EL (cell line): Measurements from ENCODE around the gene PPP3CA.

Source experiments
- DNase-seq: peaks from one replicate; pipeline ENCODE4 v3.0.0-alpha.2; 2016

Gene PPP3CA

DNA sequence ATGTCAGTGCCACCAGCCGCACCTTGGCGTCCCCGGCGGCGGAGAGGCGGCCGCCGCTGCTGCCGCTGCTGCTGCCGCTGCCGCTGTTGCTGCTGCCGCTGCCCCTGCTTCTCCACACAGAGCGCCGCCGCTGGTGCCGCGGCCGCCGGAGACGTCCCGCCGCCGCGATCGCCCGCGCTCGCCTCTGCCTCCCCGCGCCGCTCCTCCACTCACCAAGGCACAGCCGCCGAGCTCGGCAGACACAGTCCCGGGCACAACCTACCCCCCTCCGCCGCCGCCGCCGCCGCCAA lies at the start of gene PPP3CA:
Gene PPP3CA, minus strand, starts transcription at position 260 of the 290 bp plus-strand sequence.
- DNase-seq: no peak

DNA sequence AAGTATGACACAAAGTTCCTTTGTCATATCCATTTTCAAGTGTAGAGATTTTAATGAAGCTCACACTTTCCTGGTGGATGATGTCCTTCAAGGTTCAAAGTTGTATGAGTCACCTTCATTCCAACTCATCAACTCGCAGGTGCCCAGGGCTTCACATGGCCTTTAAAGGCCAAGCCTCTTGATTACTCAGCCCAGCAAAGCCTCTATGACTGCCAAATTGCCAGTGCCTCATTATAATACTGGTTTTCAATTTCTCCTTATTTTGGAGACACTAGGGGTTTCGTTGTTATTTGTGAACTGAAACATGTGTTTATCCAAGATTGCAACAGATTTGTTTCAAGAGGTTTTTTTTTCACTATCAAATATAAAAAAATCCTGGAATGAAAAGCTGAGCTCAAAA lies 45.9 kb upstream of the PPP3CA start:
- peak; percentile 62 for DNase-seq

DNA sequence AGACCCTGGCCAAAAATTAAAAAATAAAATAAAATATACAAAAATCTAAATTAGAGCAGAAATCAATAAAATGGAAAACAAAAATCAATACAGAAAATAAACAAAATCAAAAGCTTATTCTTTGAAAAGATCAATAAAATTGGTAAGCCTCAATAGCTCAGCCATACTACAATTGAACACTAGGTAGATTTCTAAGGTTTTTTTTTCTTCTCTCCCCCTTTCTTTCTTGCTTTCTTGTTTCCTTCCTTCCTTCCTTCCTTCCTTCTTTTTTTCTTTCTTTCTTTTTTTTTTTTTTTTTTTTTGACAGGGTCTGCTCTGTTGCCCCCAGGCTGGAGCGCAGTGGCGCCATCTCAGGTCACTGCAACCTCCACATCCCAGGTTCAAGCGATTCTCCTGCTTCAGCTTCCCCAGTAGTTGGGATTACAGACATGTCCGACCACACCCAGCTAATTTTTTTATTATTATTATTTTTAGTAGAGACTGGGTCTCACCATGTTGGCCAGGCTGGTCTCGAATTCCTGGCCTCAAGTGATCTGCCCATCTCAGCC lies 23.4 kb upstream of the PPP3CA start:
- no peak for DNase-seq

DNA sequence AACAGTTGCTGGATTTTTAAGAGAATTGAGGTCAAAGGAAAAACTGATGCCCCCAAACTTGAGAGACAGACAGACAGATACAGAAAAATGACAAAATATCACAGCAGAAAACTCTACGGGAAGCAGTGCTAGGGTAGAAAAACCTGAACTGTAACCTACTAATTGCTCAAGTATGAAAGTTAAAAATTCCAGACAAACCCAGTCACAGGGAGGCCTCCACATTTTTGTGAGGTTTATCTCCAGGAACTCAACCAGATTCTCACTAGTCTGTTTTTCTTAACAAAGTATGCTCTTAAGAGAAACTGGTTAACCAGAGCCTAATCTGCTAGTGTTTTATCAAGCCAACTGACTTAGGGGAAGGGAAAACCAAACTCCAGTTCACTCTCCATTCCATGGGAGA lies 19.9 kb upstream of the PPP3CA start:
- peak; percentile 90 for DNase-seq

DNA sequence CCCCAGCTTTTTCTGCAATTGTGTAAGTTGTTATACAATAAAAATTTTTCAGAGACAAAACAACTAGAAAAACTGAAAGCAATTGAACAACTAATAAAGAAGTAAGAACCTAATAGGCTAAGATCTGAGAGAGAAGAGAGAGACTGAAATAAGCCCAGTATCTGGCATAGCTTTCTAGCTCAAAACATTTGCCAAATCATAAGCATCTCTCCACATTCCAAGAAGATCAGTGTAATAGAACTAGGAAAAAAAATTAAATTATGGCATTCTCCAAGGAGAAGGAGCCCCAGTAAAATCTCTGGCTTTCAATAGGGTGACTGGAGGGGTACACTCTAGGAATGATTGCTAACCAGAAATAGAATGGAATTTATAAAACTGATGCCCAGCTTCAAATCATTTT lies 19.0 kb upstream of the PPP3CA start:
- DNase-seq: peak; percentile 20

DNA sequence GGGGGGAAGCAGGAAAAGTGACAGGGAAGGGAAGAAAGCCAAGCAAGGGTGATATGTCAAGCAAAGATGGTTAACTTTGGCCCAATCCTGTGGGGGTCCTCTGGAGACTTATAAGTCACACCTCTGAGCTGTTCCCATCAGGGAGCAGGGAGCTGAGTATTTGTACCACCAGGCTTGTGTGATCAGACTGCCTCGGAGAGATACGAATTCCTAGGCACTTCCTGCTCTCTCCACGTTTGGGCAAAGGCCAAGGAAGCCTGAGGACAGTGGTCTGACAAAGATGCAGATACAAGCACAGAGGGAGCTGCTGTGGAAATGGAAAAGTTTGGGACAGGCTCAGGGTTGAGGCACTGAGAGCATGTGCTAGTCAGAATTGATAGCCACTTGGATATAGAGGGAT lies 10.4 kb upstream of the PPP3CA start:
- DNase-seq: peak; percentile 74

DNA sequence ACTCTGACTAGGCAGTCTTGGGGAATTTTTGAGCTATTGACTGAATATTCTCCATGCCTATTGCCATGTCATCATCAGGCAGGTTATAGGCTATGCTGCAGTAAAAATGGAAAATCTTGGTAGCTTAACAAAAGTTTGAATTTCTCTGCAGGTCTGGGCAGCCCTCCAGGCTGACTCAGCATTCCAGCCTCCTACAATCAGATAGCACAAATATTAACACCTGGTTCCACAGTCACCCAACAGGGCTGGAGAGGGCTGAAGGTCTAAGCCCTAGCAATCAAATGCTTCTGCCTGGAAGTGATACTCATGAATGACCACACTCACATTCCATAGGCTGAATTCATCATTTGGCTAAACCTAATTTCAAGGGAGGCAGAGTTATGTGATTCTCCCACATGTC lies 9.6 kb upstream of the PPP3CA start:
- DNase-seq: peak; percentile 91

DNA sequence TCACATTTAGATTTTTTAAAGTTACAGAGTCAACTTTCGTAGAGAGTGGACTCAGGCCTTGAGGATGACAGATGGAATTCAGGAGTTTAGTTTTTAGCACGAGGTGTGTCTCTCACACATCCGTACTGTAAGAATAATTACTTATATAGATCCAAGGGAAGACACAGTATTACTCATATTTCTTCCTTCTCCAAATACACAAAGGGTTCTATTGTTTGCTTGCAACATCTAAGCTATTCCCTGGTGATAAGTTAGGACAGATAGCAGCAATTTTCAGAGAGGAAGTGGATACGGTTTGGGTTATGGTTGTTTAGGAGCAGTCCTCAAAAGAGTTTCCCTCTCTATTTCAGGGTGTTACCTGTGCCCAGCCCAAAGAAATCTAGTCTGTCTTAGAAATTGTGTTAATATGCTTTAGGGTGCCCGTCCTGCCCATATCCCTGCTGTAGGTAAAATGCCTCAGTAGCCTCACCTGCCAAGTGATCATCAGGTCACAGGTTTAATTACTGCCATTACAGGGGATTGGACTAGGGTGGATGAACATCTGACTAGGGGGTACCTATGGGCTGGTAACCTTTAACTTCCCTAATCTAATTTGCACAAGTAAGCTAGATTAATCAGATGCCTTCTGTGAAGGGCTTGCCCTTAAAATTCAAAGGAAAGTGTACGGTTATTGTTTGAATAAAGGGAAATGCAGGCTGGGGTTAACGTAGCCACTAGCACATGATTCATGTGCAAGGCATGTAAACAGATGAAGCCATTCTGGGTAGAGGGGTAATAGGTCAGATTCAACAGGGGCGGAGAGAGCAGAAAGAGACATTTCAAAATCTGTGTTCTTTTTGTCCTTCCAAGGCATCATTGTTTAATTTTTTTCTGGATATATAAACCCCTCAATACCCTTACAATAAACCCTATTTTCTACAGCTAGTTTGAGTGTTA lies 8.7 kb upstream of the PPP3CA start:
- DNase-seq: peak; percentile 89

DNA sequence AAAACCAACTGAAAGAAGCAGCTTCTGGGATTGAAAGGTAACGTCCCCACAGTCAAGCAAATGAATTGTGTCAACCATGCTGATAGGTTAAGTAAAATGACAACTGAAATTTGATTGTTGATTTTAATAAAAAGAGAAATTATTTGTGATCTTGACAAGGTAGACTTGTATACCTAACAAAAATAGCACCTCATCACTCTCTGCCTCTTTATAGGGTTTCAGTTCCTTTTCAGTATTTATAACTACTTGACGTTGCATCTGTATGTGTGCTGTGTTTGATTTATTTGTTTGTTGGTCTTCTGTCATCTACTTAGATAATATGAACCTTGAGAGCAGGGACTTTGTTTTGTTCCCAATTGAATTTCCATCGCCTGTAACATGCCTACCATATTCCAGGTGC lies 7.9 kb upstream of the PPP3CA start:
- no peak for DNase-seq

DNA sequence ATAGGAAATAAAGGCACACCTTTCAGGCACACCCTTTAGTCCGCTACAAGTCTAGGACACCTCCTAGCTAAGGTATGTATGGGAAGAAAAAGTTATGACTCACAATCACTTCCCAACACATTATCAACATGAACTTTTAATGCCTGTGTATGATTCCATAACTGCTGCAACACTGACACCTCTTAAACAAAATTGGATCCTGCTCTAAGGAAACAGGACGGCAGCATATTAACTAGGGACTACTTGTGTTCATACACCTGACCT lies 2.4 kb upstream of the PPP3CA start:
- no peak for DNase-seq

DNA sequence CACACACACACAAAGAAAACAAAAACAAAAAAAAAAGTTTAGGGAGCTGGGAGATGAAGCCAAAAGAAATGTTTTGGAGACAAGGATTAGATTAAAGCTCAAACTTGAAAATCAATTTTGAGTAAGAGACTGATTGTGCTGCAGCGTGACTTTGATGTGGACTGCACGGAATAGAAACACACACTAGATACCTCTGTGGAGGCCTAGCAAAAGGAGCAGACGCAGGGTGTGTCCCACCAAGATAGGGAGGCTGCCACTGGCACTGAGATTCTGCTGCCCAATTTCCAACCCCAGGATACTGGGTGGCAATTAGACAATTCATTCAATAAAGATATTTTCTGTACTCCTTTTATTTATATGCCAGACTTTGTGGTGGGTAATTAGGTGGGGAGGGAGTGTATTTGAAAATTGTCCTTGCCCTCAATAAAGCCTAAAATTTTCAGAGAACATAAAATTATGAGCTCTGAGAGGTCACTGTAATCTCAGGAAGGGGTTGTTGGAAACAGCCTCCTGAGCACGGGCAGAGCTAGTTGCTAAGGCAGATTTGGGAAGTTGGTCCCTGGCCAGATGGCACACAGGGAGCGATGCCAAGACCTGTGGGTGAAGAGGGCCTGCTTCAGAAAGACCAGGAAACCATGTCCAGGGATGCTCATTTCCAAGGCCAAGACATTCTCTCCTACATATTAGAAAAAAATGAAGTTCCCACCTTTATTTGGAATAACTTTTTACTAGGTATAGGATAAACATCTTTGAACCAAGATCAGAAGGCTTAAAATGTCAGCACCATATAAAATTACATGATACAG lies 1.9 kb upstream of the PPP3CA start:
- peak; percentile 29 for DNase-seq

DNA sequence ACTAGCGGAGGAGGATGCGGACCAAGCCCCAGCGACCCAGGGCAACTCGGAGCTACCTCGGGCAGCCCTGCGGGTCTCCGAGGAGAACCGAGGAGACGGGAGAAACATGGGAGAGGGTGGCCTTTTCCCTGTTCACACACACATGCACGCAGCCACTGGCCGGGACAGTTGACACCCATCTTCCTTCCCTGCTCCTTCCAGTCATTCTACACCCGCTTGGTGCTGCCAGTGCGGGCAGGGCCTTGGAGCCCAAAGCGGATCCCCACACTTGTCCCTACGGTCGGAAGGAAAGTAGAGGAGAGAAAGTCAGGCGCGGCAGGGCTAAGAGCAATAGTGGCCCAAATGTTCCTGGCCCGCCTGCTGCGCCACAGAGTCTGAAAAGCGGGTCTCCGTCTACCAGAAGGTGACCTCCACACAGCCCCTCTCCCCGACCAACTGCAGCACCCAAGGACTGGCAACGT lies 1.1 kb upstream of the PPP3CA start:
- no peak for DNase-seq

DNA sequence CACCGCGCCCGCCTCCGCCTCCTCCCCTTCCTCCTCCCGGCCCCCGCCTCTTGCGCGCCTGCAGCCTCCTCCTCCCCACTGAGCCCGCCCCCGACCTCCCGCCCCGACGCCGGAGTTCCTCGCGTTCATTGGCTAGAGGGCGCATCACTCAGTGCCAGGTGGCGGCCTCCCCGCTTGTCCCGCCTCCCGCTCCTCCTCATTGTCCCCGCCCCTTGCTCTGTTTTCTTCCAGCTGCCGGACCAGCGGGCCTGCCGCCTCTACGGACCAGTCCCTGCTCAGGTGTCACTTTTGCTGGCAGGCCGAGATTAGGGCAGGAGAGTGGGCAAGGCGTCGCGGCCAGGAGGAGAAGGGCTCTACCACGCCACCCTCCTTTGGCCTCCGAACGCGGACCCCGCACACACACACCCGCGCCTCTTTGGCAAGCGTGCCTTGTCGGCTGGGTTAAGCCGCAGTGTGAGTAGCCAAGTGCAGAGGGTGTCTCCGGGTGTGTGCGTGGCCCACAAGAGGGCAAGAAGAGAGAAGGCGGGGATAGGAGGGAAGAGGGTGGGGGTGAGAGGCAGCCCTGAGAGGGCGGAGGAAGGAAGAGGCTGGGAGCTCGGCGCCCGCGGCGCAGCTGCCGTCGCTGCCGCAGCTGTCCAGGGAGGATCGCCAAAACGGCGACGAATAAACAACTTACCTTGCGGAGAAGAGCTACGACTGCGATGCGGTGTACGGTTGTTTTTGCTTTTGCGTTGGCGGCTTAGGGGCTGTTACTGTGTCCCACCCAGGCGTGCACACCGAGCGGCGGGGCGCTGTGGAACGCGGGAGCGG lies 436 bp upstream of the PPP3CA start:
- peak; percentile 95 for DNase-seq

DNA sequence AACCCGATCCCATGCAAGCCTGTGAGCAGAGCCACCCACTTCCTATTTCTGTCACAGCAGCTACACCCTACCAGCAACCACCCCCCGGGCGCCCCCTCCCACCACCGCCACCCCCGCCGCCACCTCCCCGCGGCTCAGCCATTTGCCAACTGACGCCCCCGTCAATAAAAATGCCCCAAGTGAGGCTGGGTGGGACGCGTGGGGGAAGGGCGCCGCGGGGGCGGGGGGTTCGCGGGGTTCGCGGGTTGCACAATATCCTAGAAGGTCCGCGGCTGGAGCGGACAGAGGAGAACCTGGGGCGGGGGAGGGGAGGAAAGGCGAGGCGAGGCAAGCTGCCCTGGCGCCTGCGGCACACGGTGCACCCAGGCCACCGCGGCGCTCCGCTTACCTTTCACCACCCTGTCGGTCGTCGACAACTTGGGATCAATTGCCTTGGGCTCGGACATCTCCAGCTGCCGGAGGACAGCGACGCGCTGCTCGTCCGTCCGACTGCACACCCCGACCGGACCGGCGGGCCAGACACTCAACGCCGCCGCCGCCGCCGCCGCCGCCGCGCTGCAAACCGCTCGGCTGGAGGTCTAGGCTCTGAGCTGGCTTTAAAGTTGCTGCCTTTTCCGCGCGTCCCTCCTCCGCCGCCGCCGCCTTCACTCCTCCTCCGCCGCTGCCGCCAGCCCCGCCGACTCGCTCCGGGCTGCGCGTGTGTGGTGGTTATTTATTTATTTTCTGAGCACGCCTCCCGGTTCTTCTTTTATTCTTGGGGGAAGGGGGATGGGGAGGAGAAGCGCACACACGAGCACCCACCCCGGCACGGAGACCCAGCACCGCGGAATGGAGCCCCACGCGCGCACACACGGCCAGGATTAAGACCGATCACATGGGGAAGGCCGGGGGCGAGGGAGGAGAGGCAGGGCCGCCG lies 717 bp downstream of the PPP3CA start:
- peak; percentile 61 for DNase-seq

DNA sequence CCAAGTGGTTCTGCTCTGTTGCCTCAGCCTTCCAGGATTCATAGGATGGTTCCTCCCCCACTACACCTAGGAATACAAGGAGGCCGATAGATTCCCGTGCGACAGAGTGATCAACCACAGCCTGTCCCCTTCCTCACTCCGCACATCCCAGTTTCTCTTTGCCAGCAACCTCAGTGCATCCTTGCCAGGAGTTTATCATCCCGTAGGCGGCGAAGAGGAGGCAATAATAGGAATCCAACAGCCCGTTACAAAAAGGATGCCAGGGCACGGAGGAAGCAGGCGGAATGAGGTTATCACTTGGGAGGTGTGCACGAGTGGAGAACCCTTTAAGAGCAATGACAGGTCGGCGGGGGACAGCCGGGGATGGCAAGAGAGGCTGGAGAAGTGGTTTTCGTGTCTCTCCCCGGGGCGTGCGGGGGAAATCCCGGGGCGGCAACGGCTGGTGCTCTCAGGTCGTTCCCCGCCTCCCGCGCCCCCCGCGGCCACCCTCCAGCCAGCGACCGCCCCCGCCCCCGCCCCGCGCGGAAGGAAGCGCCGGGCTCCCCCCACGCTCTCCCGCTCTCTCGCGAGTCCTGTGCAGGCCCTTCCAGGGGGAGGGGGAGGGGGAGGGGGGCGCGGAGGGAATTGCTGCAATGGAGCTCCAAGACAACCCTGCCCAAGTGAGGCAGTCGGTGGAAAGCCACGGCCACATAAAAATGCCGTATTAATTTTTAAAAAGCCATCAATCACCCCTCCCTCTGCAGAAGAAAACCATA lies 1.6 kb downstream of the PPP3CA start:
- peak; percentile 66 for DNase-seq

DNA sequence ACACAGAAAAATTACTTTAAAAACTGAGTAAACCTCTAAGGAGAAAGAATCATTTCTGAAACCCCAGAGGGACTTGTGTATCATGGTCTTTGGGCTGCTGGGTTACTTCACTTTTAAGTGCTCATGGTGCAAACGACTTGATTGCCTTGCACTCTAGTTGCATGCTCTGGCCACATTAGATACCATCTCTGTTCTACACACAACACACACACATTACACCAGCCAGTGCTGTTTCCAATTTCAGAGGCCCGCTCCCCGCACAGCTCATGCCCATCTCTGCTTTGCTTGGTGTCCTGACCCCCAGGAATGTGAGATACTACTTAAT lies 2.1 kb downstream of the PPP3CA start:
- DNase-seq: no peak

DNA sequence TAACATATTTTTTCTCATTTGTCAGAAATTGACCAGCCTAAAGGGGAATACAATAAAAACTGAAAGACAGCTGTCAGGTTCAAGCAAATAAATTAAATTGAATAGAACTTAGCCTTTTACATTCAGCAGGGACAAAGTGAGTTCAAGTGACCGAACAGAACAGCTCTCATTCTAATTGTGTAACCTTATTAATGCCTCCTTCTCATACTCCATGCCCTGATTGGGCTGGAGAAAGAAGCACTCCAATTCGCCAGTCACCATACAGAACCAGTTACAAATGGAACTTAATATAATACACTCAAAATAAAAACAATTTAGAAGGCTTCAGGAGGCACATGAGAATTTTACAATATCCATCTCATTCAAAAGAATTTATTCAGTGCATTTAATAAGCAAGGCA lies 8.0 kb downstream of the PPP3CA start:
- DNase-seq: no peak

DNA sequence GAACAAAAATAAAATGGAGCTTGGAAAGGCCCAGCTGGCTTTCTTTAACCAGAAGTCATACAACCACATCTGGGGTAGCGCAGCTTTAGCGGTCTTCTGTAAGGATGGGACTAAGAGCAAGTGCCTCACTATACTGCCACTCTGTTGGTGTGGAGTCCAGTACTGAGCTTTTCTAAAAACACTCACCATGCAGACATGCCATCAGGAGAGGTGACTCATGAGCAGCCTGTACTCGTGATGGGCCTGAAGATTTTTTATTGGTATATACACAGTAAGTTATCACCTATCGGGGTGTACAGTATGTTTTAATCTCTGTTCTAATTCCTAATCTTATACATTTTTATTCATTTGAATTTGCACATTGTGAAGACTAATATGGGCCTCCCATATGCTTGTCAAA lies 9.6 kb downstream of the PPP3CA start:
- DNase-seq: peak; percentile 72

DNA sequence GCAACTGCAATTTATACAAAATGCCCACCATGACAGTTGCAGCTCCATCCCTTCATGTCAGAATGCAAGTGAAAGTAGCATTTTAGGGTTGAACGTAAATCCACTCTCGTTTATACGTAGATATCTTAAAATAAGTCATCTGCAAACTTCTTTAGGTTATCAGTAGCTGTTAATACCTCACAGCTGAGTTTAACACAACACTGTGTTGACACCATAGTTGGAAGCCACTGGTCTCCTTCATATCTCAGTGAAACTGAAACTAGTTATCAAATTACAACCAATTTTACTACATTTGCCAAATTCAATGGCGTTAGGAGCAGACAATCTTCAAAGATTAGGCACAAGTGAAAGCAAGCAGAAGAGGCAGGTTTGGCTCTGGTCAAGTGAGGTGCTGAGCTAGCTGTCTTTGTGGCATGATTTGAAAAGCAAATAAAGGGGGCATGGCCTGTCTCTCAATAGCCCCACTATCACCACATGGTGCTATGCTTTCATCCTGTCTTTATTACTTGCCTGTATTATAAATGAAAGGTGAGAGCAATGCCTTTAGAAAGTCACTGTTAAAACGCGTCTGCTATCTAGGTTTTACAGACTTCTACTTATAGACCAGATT lies 12.3 kb downstream of the PPP3CA start:
- no peak for DNase-seq

DNA sequence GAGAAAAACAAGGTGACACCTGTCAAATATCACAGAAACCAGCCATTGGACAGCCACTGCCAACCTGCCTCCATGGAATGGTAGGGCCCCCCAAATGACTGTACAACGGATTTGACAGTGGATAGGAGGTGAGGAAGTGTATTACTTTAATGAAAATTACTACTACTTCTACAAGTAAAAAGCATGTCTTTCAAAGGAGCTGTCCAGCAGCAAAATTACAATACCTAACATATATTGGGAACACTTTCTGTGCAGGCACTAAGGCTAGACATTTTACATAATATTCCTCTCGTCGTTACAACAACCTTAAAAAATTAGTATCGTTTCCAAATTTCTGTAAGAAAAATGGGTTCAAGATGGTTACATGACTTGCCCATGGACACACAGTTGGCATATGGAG lies 14.9 kb downstream of the PPP3CA start:
- no peak for DNase-seq

DNA sequence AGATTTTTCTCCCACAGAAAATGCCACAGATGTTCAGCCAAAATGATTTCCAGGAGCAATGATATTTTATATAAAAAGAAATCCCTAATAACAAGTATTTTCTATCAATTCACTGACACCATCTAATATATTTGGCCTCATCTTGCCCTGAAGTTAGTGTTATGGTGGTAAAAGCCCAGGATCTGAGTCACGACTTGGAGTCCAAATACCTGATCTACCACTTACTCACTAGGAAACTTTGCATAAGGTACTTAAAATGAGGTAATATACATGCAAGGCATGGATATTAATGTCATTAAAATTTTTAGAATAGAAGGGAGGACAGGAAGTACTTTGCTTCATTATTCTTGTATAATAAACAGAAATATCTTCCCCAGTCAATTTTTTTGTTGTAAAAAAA lies 16.3 kb downstream of the PPP3CA start:
- peak; percentile 11 for DNase-seq
